Glomerular visceral epithelial cell (primary cell): ENCODE data around the gene VDR.
"Not testable (repeated sequence)": the region's sequence is repeated elsewhere in the genome, so short reads cannot be mapped to it uniquely, and the experiment has no call there.

Experiments used
- DNase-seq: peaks from one replicate; pipeline ENCODE4 v3.0.0-alpha.2; 2016; ENCODE audit errors: extremely low spot score

The VDR gene

DNA sequence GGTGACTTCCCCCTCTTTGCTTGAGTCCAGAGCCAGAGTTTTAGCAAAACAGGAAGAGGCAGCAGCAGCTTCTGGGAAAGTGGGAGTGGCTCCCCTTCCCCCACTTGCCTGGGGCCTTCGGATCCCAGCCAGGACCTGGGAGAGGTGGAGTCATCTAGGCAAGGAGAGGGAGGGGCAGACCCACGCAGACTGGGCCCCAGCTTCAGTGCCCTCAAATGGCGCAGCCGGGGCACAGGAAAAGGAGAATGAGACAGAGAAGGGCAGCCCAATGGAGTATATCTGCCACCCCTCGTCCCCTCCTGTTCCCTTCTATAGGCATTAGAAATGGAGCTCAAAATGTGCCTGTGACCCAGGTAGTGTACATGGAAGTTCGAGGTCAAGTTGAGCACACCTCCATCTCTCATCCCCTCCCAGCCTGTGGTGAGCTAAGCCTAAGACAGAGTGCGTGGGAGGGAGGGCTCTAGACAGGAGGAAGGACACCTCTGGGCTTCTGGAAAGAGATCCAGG, 75.8 kb downstream of the VDR start:
- peak; percentile 65 for DNase-seq

DNA sequence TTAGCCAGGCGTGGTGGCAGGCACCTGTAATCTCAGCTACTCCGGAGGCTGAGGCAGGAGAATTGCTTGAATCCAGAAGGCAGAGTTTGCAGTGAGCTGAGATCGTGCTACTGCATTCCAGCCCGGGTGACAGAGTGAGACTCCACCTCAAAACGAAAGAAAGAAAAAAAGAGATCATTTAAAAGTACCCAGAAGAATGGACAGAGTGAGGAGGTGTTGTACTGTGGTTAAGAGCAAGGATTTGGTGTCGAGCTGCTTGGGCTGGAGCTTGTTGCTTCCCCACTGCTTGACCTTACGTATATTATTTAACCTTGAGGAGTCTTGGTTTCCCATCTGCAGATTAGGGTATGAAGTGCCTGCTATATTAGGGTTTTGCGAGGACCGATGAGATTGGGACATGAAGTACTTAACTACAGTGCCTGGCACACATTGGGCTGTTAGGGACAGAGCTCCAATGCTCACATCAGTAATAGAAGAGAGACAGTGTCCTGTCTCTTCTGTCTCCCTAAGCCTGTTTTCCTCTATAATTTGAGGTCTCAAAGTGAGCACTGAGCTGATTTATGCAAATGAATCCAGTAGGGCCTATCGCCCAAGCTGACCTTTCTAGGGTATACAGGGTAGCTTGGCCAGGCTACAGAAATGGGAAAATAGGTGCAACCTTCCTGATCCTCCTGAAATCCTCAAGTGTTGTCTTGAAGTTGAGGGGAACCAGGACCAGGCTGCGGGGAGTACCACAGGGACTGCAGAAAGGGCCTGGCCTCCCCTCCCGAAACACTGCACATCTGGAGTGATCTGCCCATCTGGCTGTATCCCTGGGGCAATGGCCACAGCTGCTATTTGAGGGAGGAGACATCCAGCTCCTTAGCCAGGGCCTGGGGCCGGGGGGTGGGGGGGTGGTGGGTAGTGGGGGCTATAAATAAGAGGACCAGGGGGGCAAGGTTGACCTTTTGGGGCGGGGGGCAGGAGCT, 76.5 kb downstream of the VDR start:
- DNase-seq, result no peak

DNA sequence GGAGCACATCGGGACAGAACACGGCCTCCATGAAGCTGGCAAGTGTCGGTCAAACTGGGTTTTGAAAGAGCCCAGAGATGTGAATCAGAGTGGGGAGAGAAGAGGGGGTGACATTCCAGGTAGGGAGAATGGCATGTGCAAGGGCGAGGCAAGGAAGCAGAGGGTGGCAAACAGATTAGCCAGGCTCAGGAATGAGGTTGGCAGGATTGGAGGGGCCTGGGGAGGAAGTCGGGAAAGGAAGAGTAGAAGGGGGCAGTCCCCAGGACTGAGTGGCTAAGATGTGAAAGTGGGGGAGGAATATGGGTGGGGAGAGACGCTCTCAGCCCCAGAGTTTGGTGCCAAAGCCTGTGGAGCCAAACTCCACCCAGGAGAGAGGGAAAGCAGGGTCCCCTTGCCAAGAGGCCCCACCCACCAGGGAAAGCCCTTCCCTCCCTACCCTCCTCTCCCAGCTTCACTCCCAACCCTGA, 79.6 kb downstream of the VDR start:
- DNase-seq, result no peak

DNA sequence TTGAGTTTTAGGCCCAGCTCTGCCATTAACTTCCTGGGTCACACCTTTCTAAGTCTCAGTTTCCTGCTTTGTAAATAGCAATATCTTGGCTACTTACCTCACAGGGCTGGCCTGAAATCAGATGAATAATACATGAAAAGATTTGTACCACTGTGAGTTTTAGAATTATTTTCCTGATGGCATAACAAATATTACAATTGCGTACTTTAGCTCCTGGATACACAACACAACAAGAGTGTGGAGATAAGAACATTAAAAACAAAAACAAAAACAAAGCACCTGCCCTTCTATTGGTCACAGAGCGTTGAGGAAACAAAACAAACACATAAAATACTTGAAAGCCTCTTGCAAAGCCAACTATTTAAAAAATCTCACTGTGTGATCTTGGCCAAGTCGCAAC, 80.2 kb downstream of the VDR start:
- no peak for DNase-seq

DNA sequence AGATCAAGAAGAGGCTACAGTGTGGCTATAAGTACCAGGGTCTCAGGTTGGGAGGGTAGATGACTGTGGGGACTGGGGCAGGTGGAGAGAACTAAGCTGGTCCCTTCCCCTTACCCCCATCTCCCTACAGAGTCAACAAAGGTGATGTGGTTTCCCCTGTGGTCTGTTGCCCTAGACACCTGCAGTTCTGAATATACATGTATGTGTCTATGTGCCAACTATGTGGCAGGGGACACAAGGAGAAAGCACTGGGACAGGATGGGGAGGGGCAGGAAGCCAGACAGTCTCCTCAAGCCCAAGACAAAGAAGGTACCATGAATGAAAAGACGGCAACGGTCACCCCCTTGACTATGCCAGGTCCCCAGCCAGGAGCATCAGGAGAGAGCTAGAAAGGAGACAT, 80.6 kb downstream of the VDR start:
- no peak for DNase-seq

DNA sequence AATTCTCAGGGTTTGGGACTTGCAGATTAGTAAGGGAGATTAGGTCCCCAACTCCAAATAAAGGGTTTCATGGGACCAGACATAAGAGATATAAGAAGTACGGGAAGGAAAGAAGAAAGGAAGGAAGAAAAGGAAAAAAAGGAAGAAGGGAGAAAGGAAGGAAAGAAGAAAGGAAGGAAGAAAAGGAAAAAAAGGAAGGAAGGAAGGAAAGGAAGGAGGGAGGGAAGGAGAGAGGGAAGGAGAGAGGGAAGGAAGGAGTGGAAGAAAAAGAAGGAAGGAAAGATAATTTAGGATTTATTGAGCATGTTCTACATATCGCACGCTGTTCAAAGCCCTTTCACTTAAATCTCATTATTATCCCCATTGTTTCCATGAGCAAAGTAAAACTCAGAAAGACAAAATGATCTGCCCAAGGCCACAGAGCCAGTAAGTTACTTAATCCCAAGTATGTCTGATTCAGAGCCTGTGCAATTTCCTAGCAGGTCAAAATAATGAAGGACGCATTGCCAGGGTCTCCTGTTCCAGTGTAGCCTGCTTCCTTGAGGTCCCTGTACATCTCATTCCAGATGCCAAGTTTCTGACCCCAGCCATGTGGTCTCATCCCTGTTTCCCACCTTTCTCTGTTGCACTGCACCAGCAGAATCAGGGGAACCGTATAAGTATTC, 81.2 kb downstream of the VDR start:
- no peak for DNase-seq

DNA sequence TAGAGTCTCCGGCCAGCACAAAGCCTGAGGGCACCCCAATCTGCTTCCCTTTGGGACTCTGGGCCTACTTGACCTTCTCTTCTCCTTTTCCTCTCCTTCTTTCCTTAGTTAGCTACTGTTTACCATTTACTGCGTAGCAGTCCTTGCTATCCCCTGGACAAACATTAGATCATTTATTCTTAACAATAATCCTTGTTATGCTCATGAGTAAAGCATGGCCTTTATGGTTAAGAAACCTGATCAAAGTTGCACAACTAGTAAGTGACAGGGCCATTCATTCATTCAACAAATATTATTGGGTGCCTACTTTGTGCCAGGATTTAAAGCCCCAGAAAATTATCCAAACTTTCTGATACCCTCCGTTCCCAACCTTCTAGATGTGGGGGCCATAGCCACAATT, 81.9 kb downstream of the VDR start:
- DNase-seq, result no peak

DNA sequence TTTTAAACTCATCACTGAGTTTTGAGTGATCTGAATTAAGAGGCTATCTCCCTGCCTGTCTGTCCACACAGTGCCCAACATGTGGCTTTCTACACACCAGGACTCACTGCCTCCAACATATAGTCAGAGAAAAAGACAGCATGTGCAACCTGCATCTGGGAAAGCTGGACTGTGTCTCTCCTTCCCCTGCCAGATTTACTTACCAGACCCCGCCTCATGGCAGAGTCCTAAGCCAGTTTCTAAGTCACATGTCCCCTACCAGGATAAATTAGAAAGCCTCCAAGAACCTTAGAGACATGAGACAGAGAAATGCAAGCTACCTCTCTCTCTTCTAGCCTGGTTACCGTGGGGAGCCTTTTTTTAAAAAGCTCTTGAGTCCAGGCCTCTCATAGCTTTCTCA, 82.4 kb downstream of the VDR start:
- no peak for DNase-seq

DNA sequence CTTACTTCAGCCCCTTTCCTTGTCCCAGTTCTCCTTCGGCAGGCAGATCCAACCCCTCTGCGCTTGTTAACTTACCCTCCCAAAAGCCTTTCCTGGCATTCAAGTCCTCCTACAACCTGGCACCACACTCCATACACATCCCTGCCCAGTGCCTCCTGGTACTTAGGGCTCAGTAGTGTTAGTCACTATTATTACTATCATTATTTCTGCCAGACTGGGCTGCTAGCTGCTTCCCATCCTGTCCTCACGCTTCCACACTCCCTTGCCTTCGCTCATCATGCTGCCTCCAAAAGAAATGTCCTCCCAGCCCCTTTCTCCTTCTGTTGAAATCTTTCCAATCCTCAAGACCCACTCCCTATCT, 83.5 kb downstream of the VDR start:
- no peak for DNase-seq

DNA sequence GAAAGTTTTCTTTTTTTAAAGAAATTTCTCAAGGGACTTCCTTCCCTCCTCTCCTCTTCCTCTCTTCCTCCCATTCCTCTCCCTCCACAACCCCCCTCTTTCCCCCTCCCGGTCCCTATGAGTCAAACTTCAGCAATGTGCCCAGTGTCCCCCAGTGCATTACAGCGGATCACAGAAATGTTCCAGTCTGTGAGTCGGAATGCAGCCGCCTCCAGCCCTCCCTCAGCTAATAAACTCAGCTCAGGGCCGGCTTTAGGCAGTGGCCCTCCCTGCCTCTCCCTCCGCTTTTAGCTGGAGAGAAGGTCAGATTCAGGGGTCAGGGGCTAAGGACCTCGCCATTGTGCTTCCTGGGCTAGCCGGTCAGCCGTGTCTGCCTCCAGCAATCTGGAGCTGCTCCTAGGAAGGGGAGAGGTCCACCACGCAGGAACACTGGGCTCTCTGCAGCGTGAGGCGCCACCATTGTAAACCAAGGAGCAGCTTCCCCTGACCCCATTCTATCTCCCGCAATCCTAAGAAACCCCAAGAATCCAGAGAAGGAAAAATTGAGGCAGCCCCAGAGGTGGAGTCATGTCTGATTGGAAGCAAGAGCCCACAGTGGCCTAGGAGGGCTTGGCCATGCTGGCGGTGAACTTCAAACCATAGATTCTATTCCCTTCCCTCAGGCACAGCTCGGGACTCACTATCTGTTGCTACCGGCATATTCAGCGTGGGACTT, 84.0 kb downstream of the VDR start:
- peak; percentile 95 for DNase-seq

DNA sequence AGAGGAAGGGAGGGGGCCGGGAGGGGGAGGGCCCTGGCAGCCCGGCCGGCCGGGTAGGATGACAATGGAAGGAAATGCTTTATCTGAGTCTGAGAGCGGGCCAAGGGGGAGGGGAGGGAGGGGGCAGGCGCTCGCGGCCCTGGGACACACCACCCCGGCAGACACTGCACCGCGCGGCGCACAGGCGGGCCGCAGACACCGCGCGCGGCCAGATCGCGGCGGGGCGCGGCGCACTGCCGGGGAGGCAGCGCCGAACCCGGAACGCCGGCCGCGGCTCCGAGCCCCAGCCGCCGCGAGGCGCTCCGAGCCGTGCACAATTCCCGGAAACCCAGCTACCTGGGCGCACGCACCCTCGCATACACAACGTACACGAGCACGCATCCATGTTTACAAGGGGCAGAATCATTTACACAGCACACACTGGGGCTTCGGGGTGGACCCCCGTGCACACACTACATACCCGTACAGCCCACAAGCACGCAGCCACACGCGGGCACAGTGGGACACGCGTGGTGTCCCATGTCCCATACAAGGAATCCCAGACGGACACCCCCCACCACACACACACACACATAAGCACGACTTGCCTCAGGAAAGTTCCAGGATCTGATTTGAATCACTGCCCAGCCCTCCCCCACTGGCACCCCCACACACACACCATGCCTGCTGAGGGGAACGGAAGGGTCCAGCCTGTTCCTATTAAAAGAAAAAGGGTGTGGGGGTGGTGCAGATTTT, 84.7 kb downstream of the VDR start, which contains the start of gene HDAC7:
TSS of gene HDAC7 (minus strand) at position 8 of the 735 bp plus-strand sequence. CDS start 118 bp downstream, outside the sequence.
- peak; percentile 83 for DNase-seq

DNA sequence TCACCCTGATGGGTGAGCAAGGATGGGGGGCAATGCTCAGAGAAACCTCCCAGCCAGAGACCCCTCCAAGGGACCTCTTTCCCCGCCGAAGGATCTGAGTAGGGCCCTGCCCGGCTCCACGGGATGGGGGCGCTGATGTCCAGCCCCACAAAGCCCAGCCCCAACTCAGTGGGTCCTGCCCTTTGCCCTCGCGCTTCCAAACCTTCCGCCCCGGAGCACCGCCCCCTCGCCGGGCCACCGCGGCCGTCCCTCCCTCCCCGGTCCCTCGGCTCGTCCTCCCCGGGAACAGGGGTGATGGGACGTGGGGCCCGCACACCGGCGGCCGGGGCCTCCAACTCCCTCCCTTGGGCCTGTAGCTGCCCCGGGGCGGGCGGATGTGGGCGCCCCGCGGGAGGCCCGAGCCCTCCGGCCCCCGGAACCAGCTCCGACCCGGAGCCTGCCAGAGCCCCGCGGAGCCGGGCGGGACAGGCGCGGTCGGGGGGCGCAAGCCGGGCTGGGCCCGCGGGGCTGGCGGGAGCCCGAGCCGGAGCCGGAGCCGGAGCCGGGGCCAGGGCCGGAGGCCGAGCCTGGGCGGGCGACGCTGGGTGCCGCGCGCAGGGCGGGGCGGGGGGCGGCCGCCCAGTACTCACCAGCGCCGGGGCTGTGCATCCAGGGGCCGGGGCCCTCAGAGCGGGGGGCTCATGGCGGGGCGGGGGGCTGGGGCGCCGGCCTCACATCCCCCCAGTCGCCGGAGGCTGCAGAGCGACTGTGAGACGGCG, 85.5 kb downstream of the VDR start:
- no peak for DNase-seq

DNA sequence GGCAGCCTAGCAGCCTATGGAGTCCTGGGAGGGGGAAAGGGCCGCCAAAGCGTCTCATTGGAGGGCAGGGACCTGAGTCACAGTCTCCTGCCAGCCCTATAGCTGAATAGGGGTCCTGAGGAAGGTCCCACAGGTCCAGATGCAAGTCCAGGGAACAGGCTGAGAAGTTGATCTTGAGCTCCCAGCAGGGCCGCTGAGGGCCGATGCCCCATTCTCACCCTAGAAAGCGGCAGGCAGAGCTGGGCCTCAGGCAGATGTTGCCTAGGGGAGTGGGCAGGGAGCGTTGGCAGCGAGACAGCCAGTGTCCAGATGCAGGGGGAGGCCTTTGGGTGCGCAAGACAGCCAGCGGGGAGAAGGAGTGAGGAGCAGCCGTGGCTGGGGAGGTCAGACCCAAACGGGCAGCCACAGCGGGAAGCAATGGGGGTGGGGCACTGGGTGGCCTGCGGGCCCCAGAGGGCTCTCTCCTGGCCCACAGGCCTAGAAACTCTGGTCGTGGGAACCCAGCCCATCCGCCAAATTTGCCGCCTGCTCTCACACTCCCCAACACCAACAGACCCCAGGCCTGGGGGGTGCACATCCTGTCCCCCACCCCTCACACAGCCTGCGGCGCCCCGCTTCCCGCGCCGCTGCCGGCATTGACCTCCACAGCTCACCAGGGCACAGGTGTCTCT, 86.2 kb downstream of the VDR start:
- no peak for DNase-seq

DNA sequence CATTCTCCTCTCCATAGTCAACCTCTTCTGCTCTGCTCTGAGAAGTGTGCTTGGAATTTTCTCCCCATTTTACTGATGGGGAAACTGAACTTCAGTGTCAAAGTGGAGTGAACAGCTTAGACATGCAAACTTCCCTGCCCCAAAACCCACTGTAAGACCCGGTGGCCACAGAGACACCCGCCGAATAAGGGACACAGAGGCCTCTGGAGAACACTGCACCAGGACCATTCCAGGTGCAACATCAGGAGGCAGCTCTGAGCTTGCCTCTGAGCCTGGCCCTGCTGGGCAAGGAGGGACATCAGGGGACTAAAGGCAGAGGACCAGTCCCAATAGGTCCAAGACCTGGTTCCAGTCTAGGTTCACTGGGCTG, 86.8 kb downstream of the VDR start:
- DNase-seq, result no peak

DNA sequence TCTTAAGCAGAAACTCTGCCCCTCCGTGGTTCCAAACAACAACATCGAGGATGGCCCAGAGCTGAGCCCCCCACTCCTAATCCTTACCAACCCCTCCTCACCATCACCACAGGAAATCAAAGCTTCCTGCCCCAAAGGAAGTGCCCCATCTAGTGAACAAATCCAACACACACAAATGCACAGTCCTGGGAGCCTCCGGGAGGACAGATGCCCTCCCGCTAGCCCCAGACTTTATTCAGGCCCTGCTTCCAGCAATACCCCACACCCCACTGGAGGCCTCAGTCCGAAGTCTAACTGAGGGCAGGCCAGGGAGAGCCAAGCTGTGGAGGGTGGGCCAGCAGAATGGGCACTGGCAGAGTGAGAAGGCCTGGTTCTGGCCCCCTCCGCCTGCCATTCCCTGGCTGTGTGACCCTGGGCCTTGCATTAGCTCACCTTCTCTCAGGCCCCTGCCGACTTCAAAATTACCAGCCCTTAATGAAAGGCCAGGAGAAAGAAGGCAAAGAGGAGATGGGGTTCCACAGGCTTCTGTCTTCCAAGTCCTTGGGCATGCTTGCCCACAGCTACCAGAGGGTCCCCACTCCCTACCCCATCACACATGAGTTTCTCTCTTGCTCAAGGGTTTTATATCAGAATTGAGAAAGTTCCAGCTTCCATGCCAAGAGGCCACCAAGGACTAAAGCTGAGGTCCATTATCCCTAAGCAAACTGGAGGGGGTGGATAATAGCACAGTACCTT, 87.4 kb downstream of the VDR start:
- DNase-seq, result no peak

DNA sequence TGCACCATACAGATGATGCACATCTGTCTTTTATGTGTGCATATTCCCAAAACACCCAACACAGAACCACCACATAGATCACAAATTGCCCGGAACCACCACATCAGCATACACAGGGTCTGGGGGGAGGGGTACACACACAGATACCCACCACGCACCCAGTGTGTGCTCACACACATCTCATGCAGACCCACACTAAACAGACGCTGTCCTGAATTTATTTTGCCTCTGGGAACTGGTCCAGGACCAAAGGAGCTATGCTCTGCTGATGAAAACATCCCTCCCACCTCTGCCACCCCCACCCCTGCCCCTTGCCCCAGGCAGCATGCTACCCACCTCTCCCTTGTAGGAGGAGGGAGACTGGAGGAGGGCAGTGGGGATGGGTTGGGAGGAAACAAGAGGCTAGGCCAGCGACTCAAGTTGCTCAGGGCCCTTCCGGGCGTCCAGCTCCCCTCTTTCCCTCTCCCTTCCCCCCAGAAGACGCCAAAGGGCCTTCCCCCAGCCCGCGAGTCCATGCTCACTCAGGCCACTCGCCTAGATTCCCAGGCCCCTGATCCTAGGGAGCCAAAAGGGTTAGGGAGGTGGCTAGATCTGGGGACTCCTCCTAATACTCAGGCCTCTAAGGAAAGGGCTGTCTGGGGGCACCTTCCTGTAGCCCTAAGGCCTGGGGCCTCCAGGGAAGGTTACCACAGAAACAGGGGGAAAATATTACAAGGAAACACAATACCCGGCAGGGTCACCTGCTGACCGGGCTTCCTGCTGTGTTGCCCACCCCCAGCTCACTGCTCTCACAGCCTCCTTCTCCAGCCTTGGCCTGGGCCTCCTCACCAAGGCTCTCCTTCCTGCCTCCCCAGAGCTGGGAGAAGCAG, 88.2 kb downstream of the VDR start:
- no peak for DNase-seq

DNA sequence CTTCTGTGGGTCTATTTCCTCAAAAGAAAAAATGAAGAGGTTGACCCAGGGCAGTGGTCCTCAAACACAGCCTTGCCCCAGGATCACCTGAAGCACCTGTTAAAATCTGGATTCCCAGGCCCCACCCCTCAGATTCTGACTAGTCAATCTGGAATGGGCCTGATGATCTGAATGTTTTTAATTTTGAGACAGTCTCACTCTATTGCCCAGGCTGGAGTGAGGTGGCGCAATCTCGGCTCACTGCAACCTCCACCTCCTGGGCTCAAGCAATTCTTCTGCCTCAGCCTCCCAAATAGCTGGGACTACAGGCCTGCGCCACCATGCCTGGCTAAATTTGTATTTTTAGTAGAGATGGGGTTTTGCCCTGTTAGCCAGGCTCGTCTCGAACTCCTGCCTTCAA, 89.3 kb downstream of the VDR start:
- DNase-seq, result not testable (repeated sequence)

DNA sequence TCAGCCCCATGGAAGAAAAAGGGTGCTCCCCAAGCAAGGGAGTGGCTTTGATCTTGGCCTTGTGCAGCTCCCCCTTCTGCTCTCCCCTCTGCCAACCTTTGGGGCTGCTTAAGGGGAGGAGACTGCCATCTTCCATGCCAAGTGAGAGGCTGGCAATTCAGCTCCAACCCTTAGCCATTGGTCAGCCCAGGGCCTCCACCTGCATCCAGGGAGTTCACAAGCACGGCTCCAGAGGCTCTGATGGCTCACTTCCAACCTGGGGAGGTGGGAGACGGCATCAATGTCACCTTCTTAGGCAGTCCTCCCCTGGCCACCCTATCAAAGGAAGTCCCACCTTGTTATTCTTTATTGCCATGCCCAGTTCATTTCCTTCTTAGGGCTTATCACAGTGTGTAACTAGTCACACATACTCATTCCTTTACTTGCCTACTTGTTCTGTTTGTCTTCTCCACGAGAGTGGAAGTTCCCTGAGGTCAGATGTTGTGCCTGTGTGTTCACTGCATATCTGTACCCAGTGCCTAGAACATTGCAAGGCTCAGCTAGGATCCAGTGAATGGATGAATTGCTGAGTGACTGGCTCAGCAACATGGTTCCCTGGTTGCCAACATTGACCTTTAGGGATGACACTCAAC, 90.1 kb downstream of the VDR start:
- no peak for DNase-seq
